ENCODE data around the gene UQCC3. TPM values are rescaled to one million over a fixed set of nuclear protein-coding genes. Genes with fewer than 3 reads are reported as not detected.

UQCC3 gene
- total and polyA plus RNA-seq, 2 of the 13 experiments (the other 11 are each of a cell fraction or from before 2014, with no cell fraction given): 7.7 to 16.0 TPM

- TF ChIP-seq SNAPC4 (CRISPR knock-in tag; IDR thresholded peaks at IDR 0.05) (0 out of 2 replicates have a peak, but pooled peaks have one; percentile 80), ATF1 (CRISPR knock-in tag; IDR thresholded peaks at IDR 0.05) (no peak), THAP8 (CRISPR knock-in tag; IDR thresholded peaks at IDR 0.05; ENCODE audit: borderline replicate concordance) (peak; percentile 67; the same call in 1 of the 2 replicates), RBM22 (optimal IDR thresholded peaks at IDR 0.05; ENCODE audit: low read length) (peak; percentile 54), ZNF136 (CRISPR knock-in tag; IDR thresholded peaks at IDR 0.05; ENCODE audit: low read depth) (no peak), DPF2 (CRISPR knock-in tag; IDR thresholded peaks at IDR 0.05; ENCODE audit: borderline replicate concordance, low read depth) (no peak), BCL6 (CRISPR knock-in tag; IDR thresholded peaks at IDR 0.05) (0 out of 2 replicates have a peak, but pooled peaks have one; percentile 4), MXD3 (CRISPR knock-in tag; IDR thresholded peaks at IDR 0.05) (no peak; the same call in none of the 2 replicates), ZNF572 (CRISPR knock-in tag; IDR thresholded peaks at IDR 0.05) (peak; percentile 53; the same call in 1 of the 2 replicates), ZNF709 (CRISPR knock-in tag; IDR thresholded peaks at IDR 0.05) (peak; percentile 54; the same call in 1 of the 2 replicates), TCF7 (IDR thresholded peaks at IDR 0.05; ENCODE audit: low read depth) (no peak), HDAC2 (CRISPR knock-in tag; IDR thresholded peaks at IDR 0.05) (peak; percentile 48; the same call in 1 of the 2 replicates), TP53 (CRISPR knock-in tag; conservative IDR thresholded peaks at IDR 0.05) (no peak; the same call in 1 of the 2 replicates), ZNF777 (CRISPR knock-in tag; IDR thresholded peaks at IDR 0.05) (peak; percentile 84), ZNF891 (CRISPR knock-in tag; IDR thresholded peaks at IDR 0.05) (peak; percentile 71), E2F2 (CRISPR knock-in tag; IDR thresholded peaks at IDR 0.05; ENCODE audit: borderline replicate concordance) (no peak; the same call in 1 of the 2 replicates), IRF1 (CRISPR knock-in tag; IDR thresholded peaks at IDR 0.05; ENCODE audit: low read depth) (no peak), ZC3H13 (CRISPR knock-in tag; IDR thresholded peaks at IDR 0.05) (peak; percentile 90; the same call in 1 of the 2 replicates), ZIK1 (CRISPR knock-in tag; IDR thresholded peaks at IDR 0.05; ENCODE audit: borderline replicate concordance, low read depth) (no peak), ZNF350 (CRISPR knock-in tag; IDR thresholded peaks at IDR 0.05; ENCODE audit: borderline replicate concordance, low read depth) (peak; percentile 95), ZNF207 (IDR thresholded peaks at IDR 0.05; ENCODE audit: borderline replicate concordance) (no peak), TAF1 (CRISPR knock-in tag; IDR thresholded peaks at IDR 0.05) (peak; percentile 86)
Observed at GRCh38 chr11:62671608-62672389, at the start of gene UQCC3, which contains the start of gene LBHD1 (continued).
